NCI-H1105 treated with DMSO at 0.1 percent for 48 hours (cell line): ENCODE results near the gene MESD.

Experiments
- DNase-seq: peaks from one replicate; lab custom pipeline; 2025; lab: John Stamatoyannopoulos, UW

Gene MESD

GRCh38 chr15:80989518-80990478 is at the start of gene MESD:
Gene MESD, minus strand, starts transcription at chr15:80989819. Its CDS starts 28 bp downstream, at chr15:80989791.
- peak; percentile 82 for DNase-seq

GRCh38 chr15:81038975-81039607 is 49.5 kb upstream of the MESD start:
- DNase-seq: no peak

GRCh38 chr15:81037952-81038743 is 48.5 kb upstream of the MESD start:
- no peak for DNase-seq

GRCh38 chr15:81033508-81033907 is 43.9 kb upstream of the MESD start:
- no peak for DNase-seq

GRCh38 chr15:81032818-81033217 is 43.2 kb upstream of the MESD start:
- no peak for DNase-seq

- DNase-seq: no peak
These were observed 42.7 kb upstream of the MESD start for GRCh38 chr15:81032355-81032754.

GRCh38 chr15:81031203-81031602 is 41.6 kb upstream of the MESD start:
- DNase-seq: no peak

- no peak for DNase-seq
These were observed 40.7 kb upstream of the MESD start for GRCh38 chr15:81030301-81030750.

GRCh38 chr15:81029414-81030300 is 40.0 kb upstream of the MESD start:
- no peak for DNase-seq

GRCh38 chr15:81026836-81027599 is 37.4 kb upstream of the MESD start:
- no peak for DNase-seq

- DNase-seq: no peak
These were observed 36.2 kb upstream of the MESD start for GRCh38 chr15:81025721-81026370.

GRCh38 chr15:81024936-81025335 is 35.3 kb upstream of the MESD start:
- DNase-seq: no peak

GRCh38 chr15:81024265-81024872 is 34.8 kb upstream of the MESD start:
- DNase-seq: no peak

GRCh38 chr15:81023483-81024264 is 34.1 kb upstream of the MESD start:
- DNase-seq: no peak

GRCh38 chr15:81021321-81021720 is 31.7 kb upstream of the MESD start:
- DNase-seq: no peak

GRCh38 chr15:81018197-81018596 is 28.6 kb upstream of the MESD start:
- no peak for DNase-seq

GRCh38 chr15:81016489-81017068 is 27.0 kb upstream of the MESD start:
- DNase-seq: no peak
